DMS 273 treated with DMSO at 0.1 percent for 48 hours (cell line): ENCODE data around the gene PAOX.
"Not testable (repeated sequence)": the region's sequence is repeated elsewhere in the genome, so short reads cannot be mapped to it uniquely, and the experiment has no call there.

Experiments used
- DNase-seq: peaks from one replicate; lab custom pipeline; 2025; lab: John Stamatoyannopoulos, UW

Gene PAOX

GRCh38 chr10:133405844-133406527 lies 26.9 kb downstream of the PAOX start:
- no peak for DNase-seq

GRCh38 chr10:133411523-133412380 lies 32.7 kb downstream of the PAOX start:
- no peak for DNase-seq

GRCh38 chr10:133412381-133412711 lies 33.3 kb downstream of the PAOX start:
- DNase-seq: no peak

GRCh38 chr10:133414401-133414800 lies 35.3 kb downstream of the PAOX start:
- not testable (repeated sequence) for DNase-seq

GRCh38 chr10:133415752-133416151 lies 36.7 kb downstream of the PAOX start:
- no peak for DNase-seq

- DNase-seq: no peak
Observed at GRCh38 chr10:133418289-133418993, 39.4 kb downstream of the PAOX start.

GRCh38 chr10:133419211-133419950 lies 40.3 kb downstream of the PAOX start:
- no peak for DNase-seq

GRCh38 chr10:133420028-133420427 lies 41.0 kb downstream of the PAOX start:
- no peak for DNase-seq

- no peak for DNase-seq
Observed at GRCh38 chr10:133420579-133420978, 41.5 kb downstream of the PAOX start.

- DNase-seq: no peak
Observed at GRCh38 chr10:133421336-133422222, 42.5 kb downstream of the PAOX start.

GRCh38 chr10:133422223-133422806 lies 43.3 kb downstream of the PAOX start:
- DNase-seq: no peak

- no peak for DNase-seq
Observed at GRCh38 chr10:133422807-133423771, 44.0 kb downstream of the PAOX start.

GRCh38 chr10:133424102-133424501 lies 45.0 kb downstream of the PAOX start:
- DNase-seq: not testable (repeated sequence)

- DNase-seq: not testable (repeated sequence)
Observed at GRCh38 chr10:133424601-133425000, 45.5 kb downstream of the PAOX start, which contains the start of gene SPRN. SPRN (minus strand) TSS chr10:133424625; CDS start chr10:133423681, 944 bp downstream.

- DNase-seq: not testable (repeated sequence)
Observed at GRCh38 chr10:133429571-133429970, 50.5 kb downstream of the PAOX start.

- not testable (repeated sequence) for DNase-seq
Observed at GRCh38 chr10:133431888-133432613, 53.0 kb downstream of the PAOX start.

- DNase-seq: not testable (repeated sequence)
Observed at GRCh38 chr10:133432789-133433188, 53.7 kb downstream of the PAOX start.

- no peak for DNase-seq
Observed at GRCh38 chr10:133438711-133439273, 59.7 kb downstream of the PAOX start.
